ENCODE measurements around the gene NECTIN4.

Gene NECTIN4

GRCh38 chr1:161096015-161096414 is 6.7 kb upstream of the NECTIN4 start:
- DNase-seq (ENCODE audit: insufficient read length, low spot score) (no peak), FAIRE-seq (no peak)
- no peak for TF ChIP-seq CTCF (IDR thresholded peaks at IDR 0.05; ENCODE audit: insufficient read depth, missing control alignments)

GRCh38 chr1:161095230-161095629 is 5.9 kb upstream of the NECTIN4 start:
- no peak for FAIRE-seq
- TF ChIP-seq CTCF (IDR thresholded peaks at IDR 0.05; ENCODE audit: insufficient read depth, missing control alignments), result no peak
- no peak for DNase-seq (ENCODE audit: insufficient read length, low spot score)

- DNase-seq (ENCODE audit: insufficient read length, low spot score), result no peak
- no peak for FAIRE-seq
- TF ChIP-seq CTCF (IDR thresholded peaks at IDR 0.05; ENCODE audit: insufficient read depth, missing control alignments), result no peak
Measured at GRCh38 chr1:161094481-161094880, 5.1 kb upstream of the NECTIN4 start.

GRCh38 chr1:161092621-161093028 is 3.3 kb upstream of the NECTIN4 start:
- DNase-seq (ENCODE audit: insufficient read length, low spot score) (no peak), FAIRE-seq (no peak)
- TF ChIP-seq CTCF (IDR thresholded peaks at IDR 0.05; ENCODE audit: insufficient read depth, missing control alignments), result no peak

GRCh38 chr1:161091796-161092507 is 2.6 kb upstream of the NECTIN4 start:
- no peak for TF ChIP-seq CTCF (IDR thresholded peaks at IDR 0.05; ENCODE audit: insufficient read depth, missing control alignments)
- DNase-seq (ENCODE audit: insufficient read length, low spot score), result no peak
- no peak for FAIRE-seq

- TF ChIP-seq CTCF (IDR thresholded peaks at IDR 0.05; ENCODE audit: insufficient read depth, missing control alignments), result no peak
- FAIRE-seq (no peak), DNase-seq (ENCODE audit: insufficient read length, low spot score) (no peak)
Measured at GRCh38 chr1:161091093-161091492, 1.7 kb upstream of the NECTIN4 start.

- no peak for DNase-seq (ENCODE audit: insufficient read length, low spot score)
- no peak for FAIRE-seq
- no peak for TF ChIP-seq CTCF (IDR thresholded peaks at IDR 0.05; ENCODE audit: insufficient read depth, missing control alignments)
Measured at GRCh38 chr1:161090617-161091016, 1.3 kb upstream of the NECTIN4 start.
